D721Med (cell line): Measurements from ENCODE around the gene FANCC.

Experiments
- DNase-seq: peaks from one replicate; pipeline ENCODE4 v3.0.0; 2011; ENCODE audit warnings: low spot score; ENCODE audit not compliant: insufficient read length
- FAIRE-seq: peaks from 2 replicates; lab custom pipeline; 2011; peaks lifted over from hg19 to GRCh38; lab: Jason Lieb, UNC
- CTCF ChIP-seq: IDR thresholded peaks from 2 replicates; pipeline ENCODE4 v1.5.1; 2012; ENCODE audit warnings: mild to moderate bottlenecking, control low read depth; ENCODE audit not compliant: insufficient read depth; ENCODE audit errors: missing control alignments

FANCC gene

GRCh38 chr9:95197692-95198271 is 119.7 kb downstream of the FANCC start:
- DNase-seq = no peak
- FAIRE-seq = no peak
- TF ChIP-seq CTCF = no peak

DNA sequence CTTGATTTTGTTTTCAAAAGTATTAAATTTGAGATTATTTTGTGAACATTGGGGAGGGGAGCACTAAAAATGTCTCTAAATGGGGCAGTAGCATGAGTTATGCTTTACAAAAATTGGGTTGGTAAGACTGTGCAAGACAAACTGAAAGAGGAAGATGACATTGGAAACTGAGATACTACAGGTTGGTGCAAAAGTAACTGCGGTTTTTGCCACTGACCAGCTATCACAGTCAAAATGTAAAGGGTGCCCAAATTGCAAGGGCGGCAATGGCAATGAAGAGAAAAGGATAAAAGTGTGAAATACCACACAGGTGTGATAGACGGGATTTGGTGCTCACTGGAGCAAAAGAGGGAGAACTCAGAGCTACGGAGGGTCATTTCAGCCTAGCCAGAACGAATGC is 124.0 kb downstream of the FANCC start:
- TF ChIP-seq CTCF = no peak
- FAIRE-seq (no peak), DNase-seq (no peak)

- DNase-seq (no peak), FAIRE-seq (no peak)
Observed at GRCh38 chr9:95193067-95193466, 124.4 kb downstream of the FANCC start.

GRCh38 chr9:95192631-95193030 is 124.9 kb downstream of the FANCC start:
- no peak for FAIRE-seq
- no peak for TF ChIP-seq CTCF
- no peak for DNase-seq

More at GRCh38 chr9:95193067-95193466, 124.4 kb downstream of the FANCC start:
- no peak for TF ChIP-seq CTCF

GRCh38 chr9:95190413-95190812 is 127.1 kb downstream of the FANCC start:
- FAIRE-seq = no peak

GRCh38 chr9:95189251-95190098 is 128.0 kb downstream of the FANCC start:
- DNase-seq (no peak), FAIRE-seq (no peak)
- no peak for TF ChIP-seq CTCF

More at GRCh38 chr9:95190413-95190812, 127.1 kb downstream of the FANCC start:
- TF ChIP-seq CTCF = no peak
- DNase-seq = no peak

- no peak for TF ChIP-seq CTCF
- FAIRE-seq = no peak
- no peak for DNase-seq
Observed at GRCh38 chr9:95188459-95188858, 129.1 kb downstream of the FANCC start.
